SK-N-MC (cell line): ENCODE data around the gene CCL1.

Experiments
- EZH2 ChIP-seq: fragments of 200-600 bp; sonication (generic); IDR thresholded peaks from one replicate; pipeline ENCODE4 v1.6.1; 2017; ENCODE audit warnings: antibody characterized with exemption
- POLR2AphosphoS5 ChIP-seq: IDR thresholded peaks from 2 replicates; pipeline ENCODE4 v1.6.1; 2012; ENCODE audit warnings: mild to moderate bottlenecking, low read depth, low read length, borderline replicate concordance

DNA sequence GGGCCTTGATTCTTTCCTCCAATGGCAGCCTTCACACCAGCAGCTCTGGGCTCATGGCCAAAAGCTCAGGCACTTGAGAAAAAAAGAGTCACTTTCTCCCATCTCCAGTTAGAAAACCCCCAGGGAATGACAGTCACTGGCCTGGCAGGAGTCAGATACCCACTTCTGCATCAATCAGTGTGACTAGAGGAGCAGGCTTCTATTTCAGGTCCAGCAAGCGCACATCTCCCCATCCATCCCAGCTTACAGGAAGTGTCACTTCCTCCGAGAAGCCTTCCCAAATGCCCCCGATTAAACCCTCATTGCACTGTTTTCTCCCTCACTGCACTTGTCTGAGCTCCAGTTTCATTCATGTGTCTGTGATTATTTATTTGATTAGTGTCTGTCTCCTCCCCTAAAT is 30.4 kb upstream of the CCL1 start:
- TF ChIP-seq POLR2AphosphoS5 (no peak), EZH2 (no peak)
